Measurements from ENCODE around the gene STX18. TPM values are rescaled to one million over a fixed set of nuclear protein-coding genes. Genes with fewer than 3 reads are reported as not detected.

The STX18 gene
- total RNA-seq, 1 experiment from 2014 or later: 20.9 TPM

DNA sequence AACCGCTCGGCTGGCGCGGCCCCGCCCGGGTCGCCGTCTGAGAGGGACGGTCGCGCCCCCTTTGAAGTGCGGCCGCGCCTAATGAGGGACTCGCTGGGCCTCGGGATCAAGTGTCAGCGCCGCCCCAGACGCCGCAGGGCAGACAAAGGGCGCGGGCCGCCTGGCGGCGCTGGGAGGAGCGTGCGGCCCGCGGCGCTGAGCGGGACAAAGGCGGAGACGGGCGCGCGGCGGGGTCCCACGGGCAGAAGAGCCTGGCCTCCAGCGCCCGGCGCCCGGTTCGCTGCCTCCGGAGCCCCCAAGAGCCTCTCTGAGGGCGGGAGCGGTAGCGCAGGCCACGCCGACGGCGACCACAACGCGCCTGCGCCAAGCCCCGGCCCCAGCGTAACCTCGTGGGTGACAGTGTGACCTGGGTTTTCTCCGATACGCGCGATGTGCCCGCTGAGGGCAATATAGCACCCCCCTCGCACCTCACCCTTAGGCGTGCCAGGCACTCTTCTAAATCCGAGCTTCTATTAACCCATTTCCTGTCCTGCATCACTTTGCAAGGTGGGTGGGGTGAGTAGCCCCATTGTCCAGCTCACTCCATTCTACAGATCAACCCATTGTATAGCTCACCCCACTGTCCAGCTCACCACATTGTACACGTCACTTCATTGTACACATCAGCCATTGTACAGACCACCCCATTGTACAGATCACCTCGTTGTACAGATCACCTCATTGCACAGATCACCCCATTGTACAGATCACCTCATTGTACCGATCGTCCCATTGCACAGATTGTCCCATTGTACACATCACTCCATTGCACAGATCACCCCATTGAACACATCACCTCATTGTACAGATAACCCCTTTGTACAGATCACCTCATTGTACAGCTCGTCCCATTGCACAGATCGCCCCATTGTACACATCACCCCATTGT lies 33.7 kb upstream of the STX18 start:
- H3K79me2 ChIP-seq (ENCODE audit: insufficient read depth, low read length): no peaks in the 10 kb centered on the region
- no peak overlapping the region for H3K9ac ChIP-seq (ENCODE audit: extremely low read depth, insufficient read length, low read length)
- H2BK15ac ChIP-seq (ENCODE audit: low read depth, low read length): no peak overlapping the region
- no peaks in the 10 kb centered on the region for H3K9me3 Mint-ChIP-seq
- no peak overlapping the region for H2BK5ac ChIP-seq (ENCODE audit: insufficient read length, low read length)
- DNase-seq: peak; percentile 84
- no peak overlapping the region for H4K91ac ChIP-seq (ENCODE audit: insufficient read length, low read depth, low read length)
- H3K4me2 ChIP-seq (ENCODE audit: insufficient read depth, insufficient read length, low read length): peak overlapping the region; percentile 62
- H3K27me3 ChIP-seq (ENCODE audit: insufficient read depth, low read length): no peaks in the 10 kb centered on the region; the same call in 1 of the 2 replicates
- no peak overlapping the region for H2BK20ac ChIP-seq (ENCODE audit: low read depth, low read length, poor library complexity, severe bottlenecking)
- no peaks in the 10 kb centered on the region for H3K4me1 ChIP-seq (ENCODE audit: insufficient read depth, low read length)
- H2BK120ac ChIP-seq (ENCODE audit: low read depth, low read length, poor library complexity, severe bottlenecking): no peak overlapping the region
- no peak overlapping the region for H2AK5ac ChIP-seq (ENCODE audit: insufficient read length, low read length)
- no peak overlapping the region for H3K18ac ChIP-seq (ENCODE audit: insufficient read length, low read depth, low read length)
- H2AFZ ChIP-seq (ENCODE audit: low read length): no peak overlapping the region
- no peak overlapping the region for H3K27ac Mint-ChIP-seq
- H3K14ac ChIP-seq (ENCODE audit: insufficient read depth, low read length): peak overlapping the region; percentile 15; the same call in 1 of the 2 replicates
- no CpG with 5 or more reads among the region's 71 CpGs for WGBS (ENCODE audit: extremely low coverage, insufficient read length, low lambda C conversion rate)
- H2BK12ac ChIP-seq (ENCODE audit: insufficient read length, low read depth, low read length): no peak overlapping the region
- no peak overlapping the region for H3K27ac ChIP-seq (ENCODE audit: insufficient read length, low read depth, low read length)
- H3K4ac ChIP-seq (ENCODE audit: low read depth, low read length): no peak overlapping the region
- peak overlapping the region; percentile 81 for H4K8ac ChIP-seq (replicated peaks; ENCODE audit: insufficient read length, low read depth, low read length)
- H3K27me3 Mint-ChIP-seq (ENCODE audit: low read depth): peaks cover 57% of the 10 kb centered on the region
- peaks cover 7% of the 10 kb centered on the region for H3K23me2 ChIP-seq (ENCODE audit: insufficient read length, low read depth, low read length, poor library complexity, severe bottlenecking)
- no peaks in the 10 kb centered on the region for H3K9me3 ChIP-seq (ENCODE audit: control insufficient read depth, low read depth, low read length)
- peak overlapping the region; percentile 15 for H4K5ac ChIP-seq (ENCODE audit: insufficient read length, low read depth, low read length)
- H3K23ac ChIP-seq (ENCODE audit: insufficient read length, low read depth, low read length): no peak overlapping the region
- H3K4me3 Mint-ChIP-seq: peak overlapping the region; percentile 50 to 74
- H4K20me1 ChIP-seq (ENCODE audit: control insufficient read depth, insufficient read depth, insufficient read length): no peaks in the 10 kb centered on the region
- H3K56ac ChIP-seq (ENCODE audit: insufficient read length, low read depth, low read length): no peak overlapping the region
- H3K36me3 Mint-ChIP-seq (ENCODE audit: insufficient read depth in 1 of 3, low read depth in 3 of 3): peaks cover 0 to 7% (median 4%) of the 10 kb centered on the region in 3 experiments; a peak in 5 of 7 replicates
- H3K79me1 ChIP-seq (ENCODE audit: insufficient read depth, low read depth, low read length, poor library complexity, severe bottlenecking): no peaks in the 10 kb centered on the region
- H3T11ph ChIP-seq (ENCODE audit: low read length): no peak overlapping the region
- peaks cover 19 to 23% of the 10 kb centered on the region in 2 experiments for H3K4me1 Mint-ChIP-seq
- TF ChIP-seq, protein P1, sequence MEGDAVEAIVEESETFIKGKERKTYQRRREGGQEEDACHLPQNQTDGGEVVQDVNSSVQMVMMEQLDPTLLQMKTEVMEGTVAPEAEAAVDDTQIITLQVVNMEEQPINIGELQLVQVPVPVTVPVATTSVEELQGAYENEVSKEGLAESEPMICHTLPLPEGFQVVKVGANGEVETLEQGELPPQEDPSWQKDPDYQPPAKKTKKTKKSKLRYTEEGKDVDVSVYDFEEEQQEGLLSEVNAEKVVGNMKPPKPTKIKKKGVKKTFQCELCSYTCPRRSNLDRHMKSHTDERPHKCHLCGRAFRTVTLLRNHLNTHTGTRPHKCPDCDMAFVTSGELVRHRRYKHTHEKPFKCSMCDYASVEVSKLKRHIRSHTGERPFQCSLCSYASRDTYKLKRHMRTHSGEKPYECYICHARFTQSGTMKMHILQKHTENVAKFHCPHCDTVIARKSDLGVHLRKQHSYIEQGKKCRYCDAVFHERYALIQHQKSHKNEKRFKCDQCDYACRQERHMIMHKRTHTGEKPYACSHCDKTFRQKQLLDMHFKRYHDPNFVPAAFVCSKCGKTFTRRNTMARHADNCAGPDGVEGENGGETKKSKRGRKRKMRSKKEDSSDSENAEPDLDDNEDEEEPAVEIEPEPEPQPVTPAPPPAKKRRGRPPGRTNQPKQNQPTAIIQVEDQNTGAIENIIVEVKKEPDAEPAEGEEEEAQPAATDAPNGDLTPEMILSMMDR (conservative IDR thresholded peaks at IDR 0.05): peak; percentile 60
